Measurements from ENCODE around the gene FBXO3.

Gene FBXO3

GRCh38 chr11:33704240-33705002 lies 69.9 kb downstream of the FBXO3 start:
- CTCF ChIA-PET, result interaction anchor here (0.6 kb wide), 2 partner anchors 8 to 80 kb away, joined by 3 read pairs; no protein-coding TSS in a partner anchor
- TF ChIP-seq FOXK2 (IDR thresholded peaks at IDR 0.05) (no peak), NFRKB (IDR thresholded peaks at IDR 0.05) (no peak)
- no peak for DNase-seq (ENCODE audit: extremely low spot score)
- POLR2A ChIA-PET, result no interaction called here

GRCh38 chr11:33703788-33704187 lies 70.5 kb downstream of the FBXO3 start:
- DNase-seq (ENCODE audit: extremely low spot score), result no peak
- no peak for TF ChIP-seq FOXM1 (IDR thresholded peaks at IDR 0.05; ENCODE audit: borderline replicate concordance)
- TF ChIP-seq ELF4 (IDR thresholded peaks at IDR 0.05), result no peak
- TF ChIP-seq LEF1 (IDR thresholded peaks at IDR 0.05; ENCODE audit: borderline replicate concordance), result no peak
- TF ChIP-seq SP1 (IDR thresholded peaks at IDR 0.05), result no peak
- TF ChIP-seq CTBP1 (IDR thresholded peaks at IDR 0.05; ENCODE audit: borderline replicate concordance), result no peak
- no peak for TF ChIP-seq ARNT (IDR thresholded peaks at IDR 0.05)
- no peak for TF ChIP-seq HDGF (IDR thresholded peaks at IDR 0.05; ENCODE audit: borderline replicate concordance)
- no peak for TF ChIP-seq BHLHE40 (IDR thresholded peaks at IDR 0.05; ENCODE audit: borderline replicate concordance)
- no peak for TF ChIP-seq PKNOX1 (IDR thresholded peaks at IDR 0.05)
- no peak for TF ChIP-seq NFRKB (IDR thresholded peaks at IDR 0.05)
- TF ChIP-seq FOXA1 (IDR thresholded peaks at IDR 0.05), result no peak
- no peak for TF ChIP-seq TARDBP (IDR thresholded peaks at IDR 0.05)
- TF ChIP-seq SUZ12 (IDR thresholded peaks at IDR 0.05), result no peak
- TF ChIP-seq L3MBTL2 (conservative IDR thresholded peaks at IDR 0.05), result no peak
- TF ChIP-seq ZNF384 (IDR thresholded peaks at IDR 0.05), result no peak
- TF ChIP-seq FOXK2 (IDR thresholded peaks at IDR 0.05), result no peak
- ChIA-PET CTCF (interaction anchor here (0.6 kb wide), 1 partner anchor 9 kb away, joined by 3 read pairs; no protein-coding TSS in a partner anchor), POLR2A (no interaction called here)

- CTCF ChIA-PET, result no interaction called here
- POLR2A ChIA-PET, result no interaction called here
Measured at GRCh38 chr11:33703234-33703633, 71.1 kb downstream of the FBXO3 start.

GRCh38 chr11:33701302-33702230 lies 72.8 kb downstream of the FBXO3 start:
- TF ChIP-seq L3MBTL2 (conservative IDR thresholded peaks at IDR 0.05) (no peak), HDGF (IDR thresholded peaks at IDR 0.05; ENCODE audit: borderline replicate concordance) (no peak), ELF4 (IDR thresholded peaks at IDR 0.05) (no peak), ARNT (IDR thresholded peaks at IDR 0.05) (no peak), ZNF384 (IDR thresholded peaks at IDR 0.05) (no peak), TARDBP (IDR thresholded peaks at IDR 0.05) (no peak), SP1 (IDR thresholded peaks at IDR 0.05) (no peak)
- ChIA-PET POLR2A (interaction anchor here (0.9 to 2.6 kb wide), 6 partner anchors 8 to 101 kb away, joined by 3 to 15 read pairs (median 4); partner anchors contain the start of gene CD59), CTCF (interaction anchor here (0.5 to 2.4 kb wide), 3 partner anchors 14 to 528 kb away, joined by 6 to 15 read pairs (median 9); no protein-coding TSS in a partner anchor)
- DNase-seq (ENCODE audit: extremely low spot score), result no peak

More at GRCh38 chr11:33703234-33703633, 71.1 kb downstream of the FBXO3 start:
- DNase-seq (ENCODE audit: extremely low spot score), result no peak
- TF ChIP-seq NFRKB (IDR thresholded peaks at IDR 0.05) (no peak), SP1 (IDR thresholded peaks at IDR 0.05) (no peak), ZNF384 (IDR thresholded peaks at IDR 0.05) (no peak), LEF1 (IDR thresholded peaks at IDR 0.05; ENCODE audit: borderline replicate concordance) (no peak), TARDBP (IDR thresholded peaks at IDR 0.05) (no peak), FOXK2 (IDR thresholded peaks at IDR 0.05) (no peak), HDGF (IDR thresholded peaks at IDR 0.05; ENCODE audit: borderline replicate concordance) (no peak), BHLHE40 (IDR thresholded peaks at IDR 0.05; ENCODE audit: borderline replicate concordance) (no peak), L3MBTL2 (conservative IDR thresholded peaks at IDR 0.05) (no peak), FOXA1 (IDR thresholded peaks at IDR 0.05) (no peak), PKNOX1 (IDR thresholded peaks at IDR 0.05) (no peak), ARNT (IDR thresholded peaks at IDR 0.05) (no peak), SUZ12 (IDR thresholded peaks at IDR 0.05) (no peak), FOXM1 (IDR thresholded peaks at IDR 0.05; ENCODE audit: borderline replicate concordance) (no peak), CTBP1 (IDR thresholded peaks at IDR 0.05; ENCODE audit: borderline replicate concordance) (no peak), ELF4 (IDR thresholded peaks at IDR 0.05) (no peak)

GRCh38 chr11:33700502-33701271 lies 73.6 kb downstream of the FBXO3 start, which contains the start of gene C11orf91:
Gene C11orf91 (minus strand): TSS chr11:33700826. CDS start chr11:33700740, 86 bp downstream.
- POLR2A ChIA-PET, result interaction anchor here (1.4 to 2.6 kb wide), 5 partner anchors 9 to 102 kb away, joined by 3 to 15 read pairs (median 5); partner anchors contain the start of gene CD59
- TF ChIP-seq SP1 (IDR thresholded peaks at IDR 0.05) (no peak), FOXK2 (IDR thresholded peaks at IDR 0.05) (no peak), L3MBTL2 (conservative IDR thresholded peaks at IDR 0.05) (no peak), SUZ12 (IDR thresholded peaks at IDR 0.05) (no peak), CTBP1 (IDR thresholded peaks at IDR 0.05; ENCODE audit: borderline replicate concordance) (no peak), BHLHE40 (IDR thresholded peaks at IDR 0.05; ENCODE audit: borderline replicate concordance) (no peak), FOXA1 (IDR thresholded peaks at IDR 0.05) (no peak), FOXM1 (IDR thresholded peaks at IDR 0.05; ENCODE audit: borderline replicate concordance) (no peak), PKNOX1 (IDR thresholded peaks at IDR 0.05) (no peak), ELF4 (IDR thresholded peaks at IDR 0.05) (no peak), HDGF (IDR thresholded peaks at IDR 0.05; ENCODE audit: borderline replicate concordance) (no peak), TARDBP (IDR thresholded peaks at IDR 0.05) (no peak)

More at GRCh38 chr11:33700502-33701271, 73.6 kb downstream of the FBXO3 start, which contains the start of gene C11orf91:
- CTCF ChIA-PET, result interaction anchor here (0.5 to 2.4 kb wide), 4 partner anchors 9 to 527 kb away, joined by 4 to 15 read pairs (median 8); no protein-coding TSS in a partner anchor
- DNase-seq (ENCODE audit: extremely low spot score), result peak; percentile 95
